GM21717 (cell line): ENCODE results near the gene MIDN.

Experiments used
- ATAC-seq: cut with Tn5 transposase; IDR thresholded peaks from one replicate; pipeline ENCODE4 v1.9.1; 2021; ENCODE audit warnings: mild to moderate bottlenecking, moderate library complexity; ENCODE audit not compliant: unreplicated experiment

The MIDN gene

GRCh38 chr19:1280636-1281568 lies 32.5 kb downstream of the MIDN start:
- no peak for ATAC-seq

- ATAC-seq: no peak
Observed at GRCh38 chr19:1281569-1282287, 33.3 kb downstream of the MIDN start.

- no peak for ATAC-seq
Observed at GRCh38 chr19:1282588-1283206, 34.3 kb downstream of the MIDN start.

GRCh38 chr19:1283207-1283916 lies 35.0 kb downstream of the MIDN start:
- ATAC-seq: no peak

- no peak for ATAC-seq
Observed at GRCh38 chr19:1283917-1284292, 35.5 kb downstream of the MIDN start.

- no peak for ATAC-seq
Observed at GRCh38 chr19:1284293-1284978, 36.1 kb downstream of the MIDN start.

- ATAC-seq: no peak
Observed at GRCh38 chr19:1284979-1285736, 36.8 kb downstream of the MIDN start.

GRCh38 chr19:1285737-1286360 lies 37.5 kb downstream of the MIDN start, which contains the start of gene EFNA2:
TSS of gene EFNA2 (plus strand) at chr19:1285873. CDS start at chr19:1286169, 296 bp downstream.
- no peak for ATAC-seq

- no peak for ATAC-seq
Observed at GRCh38 chr19:1286487-1287353, 38.3 kb downstream of the MIDN start.

GRCh38 chr19:1287354-1288225 lies 39.2 kb downstream of the MIDN start:
- no peak for ATAC-seq

GRCh38 chr19:1288226-1288612 lies 39.8 kb downstream of the MIDN start:
- ATAC-seq: no peak

- no peak for ATAC-seq
Observed at GRCh38 chr19:1288833-1289685, 40.7 kb downstream of the MIDN start.

- no peak for ATAC-seq
Observed at GRCh38 chr19:1289686-1290025, 41.3 kb downstream of the MIDN start.

- ATAC-seq: no peak
Observed at GRCh38 chr19:1290196-1290702, 41.9 kb downstream of the MIDN start.

GRCh38 chr19:1290703-1291651 lies 42.6 kb downstream of the MIDN start:
- ATAC-seq: no peak
